ENCODE data around the gene EML6.

- TF ChIP-seq SIN3A (IDR thresholded peaks at IDR 0.05; ENCODE audit: borderline replicate concordance, insufficient read depth, low read length) (no peak), REST (IDR thresholded peaks at IDR 0.05; ENCODE audit: insufficient read depth in 1 of 2, low read depth in 2 of 2, low read length in 2 of 2) (no peak)
Observed at GRCh38 chr2:54866868-54867267, 143.4 kb downstream of the EML6 start.
